ENCODE results near the gene SLC41A1. TPM values are rescaled to one million over a fixed set of nuclear protein-coding genes. Genes with fewer than 3 reads are reported as not detected.
A peak's percentile ranks its signal among the peaks of the same experiment; 100 is the strongest.
"Not testable (repeated sequence)": the region's sequence is repeated elsewhere in the genome, so short reads cannot be mapped to it uniquely, and the experiment has no call there.

The SLC41A1 gene
- total and polyA plus RNA-seq, 2 donors from 2014 or later = 19.1 to 20.9 TPM

DNA sequence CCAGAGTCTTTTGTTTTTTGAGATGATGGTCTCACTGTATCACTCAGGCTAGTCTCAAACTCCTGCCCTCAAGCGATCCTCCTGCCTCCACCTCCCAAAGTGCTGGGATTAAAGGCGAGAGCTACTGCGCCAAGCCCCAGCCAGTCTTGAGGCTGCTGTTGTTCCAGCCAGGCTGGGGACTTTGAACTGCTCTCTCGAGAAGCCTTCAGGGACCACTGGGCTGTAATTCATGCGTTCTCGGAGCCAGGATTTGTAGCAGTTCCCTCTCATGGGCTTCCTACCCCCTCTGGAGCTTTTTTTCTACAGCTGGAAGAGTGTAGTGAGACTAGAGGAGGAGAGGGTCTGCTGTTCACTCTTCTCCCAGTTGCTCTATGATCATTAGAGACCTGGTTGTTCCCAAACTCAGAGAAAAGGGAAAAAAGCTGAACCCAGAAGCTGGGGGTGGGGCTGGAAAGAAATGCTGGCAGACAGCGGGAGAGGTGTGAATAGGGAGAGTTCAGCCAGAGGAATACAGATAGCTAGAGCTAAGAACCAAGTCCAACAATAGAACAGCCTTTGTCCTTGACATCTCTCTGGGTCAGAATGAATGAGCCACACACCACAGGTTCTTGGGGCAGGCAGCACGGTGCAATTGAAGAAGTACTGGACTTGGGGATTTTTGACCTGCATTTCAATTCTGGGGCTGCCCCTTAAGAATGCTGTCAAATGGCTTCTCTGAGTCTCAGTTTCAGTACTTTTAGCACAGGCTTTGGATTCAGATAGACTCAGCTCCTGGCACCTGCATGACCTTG is 13.2 kb upstream of the SLC41A1 start:
- Histone ChIP-seq H3K36me3 (ENCODE audit: control insufficient read depth in 2 of 3, insufficient read depth in 3 of 3, low read length in 3 of 3) (no peaks in the 10 kb centered on the region), H3K9ac (ENCODE audit: low read length in 3 of 3) (no peak overlapping the region), H3K4me3 (ENCODE audit: low read length in 3 of 3) (no peak overlapping the region), H3K27ac (ENCODE audit: low read depth in 2 of 2, low read length in 2 of 2) (peak overlapping the region in 1 of 2 donors; percentile 3), H3K4me1 (ENCODE audit: control insufficient read depth in 2 of 3, insufficient read depth in 2 of 3, low read depth in 1 of 3, low read length in 3 of 3) (peaks cover 0 to 6% (median 0%) of the 10 kb centered on the region in 3 donors), H3K9me3 (ENCODE audit: control insufficient read depth in 2 of 3, insufficient read depth in 1 of 3, low read length in 3 of 3) (no peaks in the 10 kb centered on the region), H3K27me3 (ENCODE audit: control insufficient read depth, insufficient read depth, low read length) (no peaks in the 10 kb centered on the region)
- DNase-seq (peak in 3 of 5 donors; percentile 29 to 78 (median 53)), FAIRE-seq (no peak)
- intact Hi-C loops (cut with DNase I) = no loop called here
- TF ChIP-seq, protein P1, sequence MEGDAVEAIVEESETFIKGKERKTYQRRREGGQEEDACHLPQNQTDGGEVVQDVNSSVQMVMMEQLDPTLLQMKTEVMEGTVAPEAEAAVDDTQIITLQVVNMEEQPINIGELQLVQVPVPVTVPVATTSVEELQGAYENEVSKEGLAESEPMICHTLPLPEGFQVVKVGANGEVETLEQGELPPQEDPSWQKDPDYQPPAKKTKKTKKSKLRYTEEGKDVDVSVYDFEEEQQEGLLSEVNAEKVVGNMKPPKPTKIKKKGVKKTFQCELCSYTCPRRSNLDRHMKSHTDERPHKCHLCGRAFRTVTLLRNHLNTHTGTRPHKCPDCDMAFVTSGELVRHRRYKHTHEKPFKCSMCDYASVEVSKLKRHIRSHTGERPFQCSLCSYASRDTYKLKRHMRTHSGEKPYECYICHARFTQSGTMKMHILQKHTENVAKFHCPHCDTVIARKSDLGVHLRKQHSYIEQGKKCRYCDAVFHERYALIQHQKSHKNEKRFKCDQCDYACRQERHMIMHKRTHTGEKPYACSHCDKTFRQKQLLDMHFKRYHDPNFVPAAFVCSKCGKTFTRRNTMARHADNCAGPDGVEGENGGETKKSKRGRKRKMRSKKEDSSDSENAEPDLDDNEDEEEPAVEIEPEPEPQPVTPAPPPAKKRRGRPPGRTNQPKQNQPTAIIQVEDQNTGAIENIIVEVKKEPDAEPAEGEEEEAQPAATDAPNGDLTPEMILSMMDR (IDR thresholded peaks at IDR 0.05; ENCODE audit: borderline replicate concordance, extremely low read depth, insufficient read depth) = no peak

DNA sequence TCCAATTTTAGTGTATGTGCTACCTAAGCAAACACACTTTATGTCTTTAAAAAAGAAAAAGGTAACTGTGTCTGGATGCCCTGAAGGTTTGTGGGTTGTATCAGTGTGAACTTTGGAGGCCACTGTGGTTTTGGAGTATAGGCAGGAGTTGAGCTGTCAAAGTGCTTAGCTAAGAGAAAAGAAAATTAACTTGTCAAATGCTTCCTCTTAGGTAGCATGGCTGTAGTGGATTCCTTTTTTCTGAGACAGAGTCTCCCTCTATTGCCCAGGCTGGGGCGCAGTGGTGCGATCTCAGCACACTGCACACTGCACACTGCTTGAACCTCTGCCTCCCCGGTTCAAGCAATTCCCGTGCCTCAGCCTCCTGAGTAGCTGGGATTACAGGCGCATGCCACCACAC is 11.2 kb upstream of the SLC41A1 start:
- no peak overlapping the region for H3K9ac ChIP-seq (ENCODE audit: low read length in 3 of 3)
- TF ChIP-seq, protein P1 (IDR thresholded peaks at IDR 0.05; ENCODE audit: borderline replicate concordance, extremely low read depth, insufficient read depth) = no peak
- H3K27ac ChIP-seq (ENCODE audit: low read depth in 2 of 2, low read length in 2 of 2) = no peak overlapping the region
- intact Hi-C loops (cut with DNase I) = no loop called here
- FAIRE-seq (no peak), DNase-seq (no peak)
- H3K36me3 ChIP-seq (ENCODE audit: control insufficient read depth in 2 of 3, insufficient read depth in 3 of 3, low read length in 3 of 3) = no peaks in the 10 kb centered on the region
- H3K4me1 ChIP-seq (ENCODE audit: control insufficient read depth in 2 of 3, insufficient read depth in 2 of 3, low read depth in 1 of 3, low read length in 3 of 3) = peaks cover 0 to 6% (median 0%) of the 10 kb centered on the region in 3 donors
- no peak overlapping the region for H3K4me3 ChIP-seq (ENCODE audit: low read length in 3 of 3)
- H3K9me3 ChIP-seq (ENCODE audit: control insufficient read depth in 2 of 3, insufficient read depth in 1 of 3, low read length in 3 of 3) = no peaks in the 10 kb centered on the region
- no peaks in the 10 kb centered on the region for H3K27me3 ChIP-seq (ENCODE audit: control insufficient read depth, insufficient read depth, low read length)

DNA sequence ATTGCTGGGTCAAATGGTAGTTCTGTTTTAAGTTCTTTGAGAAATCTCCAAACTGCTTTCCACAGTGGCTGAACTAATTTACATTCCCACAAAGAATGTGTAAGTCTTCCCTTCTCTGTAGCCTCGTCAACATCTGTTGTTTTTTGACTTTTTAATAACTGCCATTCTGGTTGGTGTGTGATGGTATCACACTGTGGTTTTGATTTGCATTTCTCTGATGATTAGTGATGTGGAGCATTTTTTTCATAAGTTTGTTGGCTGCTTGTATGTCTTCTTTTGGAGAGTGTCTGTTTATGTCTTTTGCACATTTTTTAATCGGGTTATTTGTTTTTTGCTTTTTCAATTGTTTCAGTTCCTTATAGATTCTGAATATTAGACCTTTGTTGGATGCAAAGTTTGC is 10.3 kb upstream of the SLC41A1 start:
- H3K9me3 ChIP-seq (ENCODE audit: control insufficient read depth in 2 of 3, insufficient read depth in 1 of 3, low read length in 3 of 3); H3K9ac ChIP-seq (ENCODE audit: low read length in 3 of 3); intact Hi-C loops (cut with DNase I); DNase-seq; H3K4me1 ChIP-seq (ENCODE audit: control insufficient read depth in 2 of 3, insufficient read depth in 2 of 3, low read depth in 1 of 3, low read length in 3 of 3); H3K27ac ChIP-seq (ENCODE audit: low read depth in 2 of 2, low read length in 2 of 2); H3K36me3 ChIP-seq (ENCODE audit: control insufficient read depth in 2 of 3, insufficient read depth in 3 of 3, low read length in 3 of 3); FAIRE-seq; H3K27me3 ChIP-seq (ENCODE audit: control insufficient read depth, insufficient read depth, low read length); H3K4me3 ChIP-seq (ENCODE audit: low read length in 3 of 3): not testable (repeated sequence)

DNA sequence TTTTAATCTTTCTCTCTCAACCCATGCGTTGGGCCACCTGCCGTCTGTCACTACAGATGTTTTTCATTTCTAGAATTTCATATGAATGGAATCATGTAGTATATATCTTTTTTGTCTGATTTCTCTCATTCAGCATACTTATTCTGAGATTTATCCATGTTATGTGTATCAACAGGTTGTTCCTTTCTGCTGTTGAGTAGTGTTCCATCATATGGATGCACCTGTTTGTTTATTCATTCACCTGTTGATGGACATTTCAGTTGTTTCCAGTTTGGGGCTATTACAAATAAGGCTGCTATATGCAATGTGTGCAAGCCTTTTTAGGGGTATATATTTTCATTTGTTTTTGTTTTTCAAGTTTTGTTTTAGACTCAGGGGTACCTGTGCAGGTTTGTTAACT is 9.4 kb upstream of the SLC41A1 start:
- no peak overlapping the region for H3K27ac ChIP-seq (ENCODE audit: low read depth in 2 of 2, low read length in 2 of 2)
- intact Hi-C loops (cut with DNase I) = no loop called here
- no peaks in the 10 kb centered on the region for H3K9me3 ChIP-seq (ENCODE audit: control insufficient read depth in 2 of 3, insufficient read depth in 1 of 3, low read length in 3 of 3)
- TF ChIP-seq, protein P1 (IDR thresholded peaks at IDR 0.05; ENCODE audit: borderline replicate concordance, extremely low read depth, insufficient read depth) = no peak
- H3K4me3 ChIP-seq (ENCODE audit: low read length in 3 of 3) = no peak overlapping the region
- no peaks in the 10 kb centered on the region for H3K36me3 ChIP-seq (ENCODE audit: control insufficient read depth in 2 of 3, insufficient read depth in 3 of 3, low read length in 3 of 3)
- FAIRE-seq = no peak
- H3K9ac ChIP-seq (ENCODE audit: low read length in 3 of 3) = no peak overlapping the region
- H3K4me1 ChIP-seq (ENCODE audit: control insufficient read depth in 2 of 3, insufficient read depth in 2 of 3, low read depth in 1 of 3, low read length in 3 of 3) = peaks cover 0 to 6% (median 0%) of the 10 kb centered on the region in 3 donors
- no peaks in the 10 kb centered on the region for H3K27me3 ChIP-seq (ENCODE audit: control insufficient read depth, insufficient read depth, low read length)
- no peak for DNase-seq
